Keratinocyte (primary cell): ENCODE data around the gene SOCS4. TPM values are rescaled to one million over a fixed set of nuclear protein-coding genes. Genes with fewer than 3 reads are reported as not detected.

ENCODE experiments used
- DNase-seq: peaks from one replicate; pipeline ENCODE4 v3.0.0-alpha.2; 2011; ENCODE audit warnings: low read depth, missing footprints, low spot score
- FAIRE-seq: peaks from 2 replicates; lab custom pipeline; 2011; peaks lifted over from hg19 to GRCh38; lab: Jason Lieb, UNC
- H2AFZ ChIP-seq: 2 replicates; pipeline ENCODE4 v1.6.0; 2012; ENCODE audit warnings: low read length, control low read depth, inconsistent platforms; ENCODE audit not compliant: control insufficient read depth
- H3K27ac ChIP-seq: 2 replicates; pipeline ENCODE4 v1.5.1; 2011; ENCODE audit warnings: low read length; ENCODE audit not compliant: control insufficient read depth, insufficient read depth
- H3K27me3 ChIP-seq: 3 replicates; pipeline ENCODE4 v1.6.0; 2011; ENCODE audit warnings: low read length; ENCODE audit not compliant: control insufficient read depth, insufficient read depth; ENCODE audit errors: extremely low read depth
- H3K36me3 ChIP-seq, 2 experiments: 2 replicates in 1 of 2; 3 replicates in 1 of 2; pipeline ENCODE4 v1.5.1; 2011; ENCODE audit warnings: low read length in 2 of 2, mild to moderate bottlenecking in 1 of 2; ENCODE audit not compliant: control insufficient read depth in 2 of 2, insufficient read depth in 2 of 2; ENCODE audit errors: extremely low read depth in 1 of 2
- H3K4me1 ChIP-seq: 3 replicates; pipeline ENCODE4 v1.5.1; 2011; ENCODE audit warnings: low read length; ENCODE audit not compliant: control insufficient read depth, insufficient read depth; ENCODE audit errors: extremely low read depth
- H3K4me2 ChIP-seq: 3 replicates; pipeline ENCODE4 v1.6.0; 2011; ENCODE audit warnings: low read depth, low read length; ENCODE audit not compliant: control insufficient read depth, insufficient read depth; ENCODE audit errors: extremely low read depth
- H3K4me3 ChIP-seq, 3 experiments: fragments of 200-600 bp in 1 of 3; sonication (generic) in 1 of 3; 2 replicates in 2 of 3; 3 replicates in 1 of 3; pipeline ENCODE4 v1.5.1; 2011 to 2016; ENCODE audit warnings: low read length in 3 of 3, mild to moderate bottlenecking in 3 of 3, control low read depth in 2 of 3, inconsistent platforms in 1 of 3, low read depth in 1 of 3, mixed read lengths in 1 of 3, mixed run types in 1 of 3, moderate library complexity in 1 of 3; ENCODE audit not compliant: control insufficient read depth in 2 of 3, insufficient read depth in 2 of 3; ENCODE audit errors: extremely low read depth in 1 of 3
- H3K79me2 ChIP-seq: 2 replicates; pipeline ENCODE4 v1.6.0; 2012; ENCODE audit warnings: low read length; ENCODE audit not compliant: control insufficient read depth, insufficient read depth
- H3K9ac ChIP-seq: 3 replicates; pipeline ENCODE4 v1.6.0; 2011; ENCODE audit warnings: low read length; ENCODE audit not compliant: control insufficient read depth, insufficient read depth; ENCODE audit errors: extremely low read depth
- H3K9me1 ChIP-seq: 3 replicates; pipeline ENCODE4 v1.6.0; 2011; ENCODE audit warnings: low read length; ENCODE audit not compliant: control insufficient read depth, insufficient read depth; ENCODE audit errors: extremely low read depth
- H3K9me3 ChIP-seq: 2 replicates; pipeline ENCODE4 v1.5.1; 2012; ENCODE audit warnings: low read depth, low read length; ENCODE audit not compliant: control insufficient read depth
- H4K20me1 ChIP-seq: 3 replicates; pipeline ENCODE4 v1.6.0; 2011; ENCODE audit warnings: low read length; ENCODE audit not compliant: control insufficient read depth, insufficient read depth; ENCODE audit errors: extremely low read depth
- CTCF ChIP-seq, 3 experiments: IDR thresholded peaks in 1 of 3; conservative IDR thresholded peaks in 1 of 3; optimal IDR thresholded peaks in 1 of 3; 2 replicates in 2 of 3; 3 replicates in 1 of 3; pipeline versions ENCODE3 to v1.5.1; 2011; ENCODE audit warnings: low read length in 3 of 3, mild to moderate bottlenecking in 3 of 3, moderate library complexity in 2 of 3, control low read depth in 1 of 3, inconsistent platforms in 1 of 3; ENCODE audit not compliant: insufficient read depth in 2 of 3; ENCODE audit errors: extremely low read depth in 1 of 3
- EZH2 ChIP-seq: IDR thresholded peaks from one replicate; pipeline ENCODE4 v1.6.1; 2012; ENCODE audit warnings: inconsistent platforms, mild to moderate bottlenecking, low read length, moderate library complexity
- dilution Hi-C: fragments of 300-500 bp; cut with MboI; formaldehyde crosslinking; loops from one replicate; pipeline ENCODE4 v1.7.0; 2020; ENCODE audit warnings: low sequenced_read_pairs; ENCODE audit not compliant: extremely low pct_ligation_motif_present
- polyA plus RNA-seq, 5 experiments: library from polyadenylated mRNA; depleted of rRNA in 3 of 5; stranded (reverse) in 3 of 5; stranded (forward) in 1 of 5; unstranded in 1 of 5; fragments of >200 nt; gene quantifications; 1 replicate in 1 of 5; 2 replicates in 3 of 5; 3 replicates in 1 of 5; pipeline versions ENCODE4 v1.2.1 to v1.2.3, GENCODE V29; 2011 to 2012; ENCODE audit warnings: missing spikeins in 2 of 5, low read depth in 1 of 5, low replicate concordance in 1 of 5

Gene SOCS4
- polyA plus RNA-seq, 1 donor (not counting 4 experiments of a cell fraction or from before 2014, with no cell fraction given): 14.1 TPM

GRCh38 chr14:55086938-55087337 is 59.9 kb downstream of the SOCS4 start:
- Histone ChIP-seq H2AFZ (no peak overlapping the region), H3K9ac (no peak overlapping the region), H3K9me1 (no peaks in the 10 kb centered on the region), H3K4me3 (no peak overlapping the region), H3K79me2 (no peaks in the 10 kb centered on the region), H3K27me3 (no peaks in the 10 kb centered on the region), H3K9me3 (no peaks in the 10 kb centered on the region), H3K4me1 (peaks cover 14% of the 10 kb centered on the region), H3K36me3 (no peaks in the 10 kb centered on the region), H3K4me2 (no peak overlapping the region), H4K20me1 (no peaks in the 10 kb centered on the region), H3K27ac (no peak overlapping the region)
- dilution Hi-C loops: no loop called here
- TF ChIP-seq EZH2 (no peak), CTCF (optimal IDR thresholded peaks at IDR 0.05 in 1 of 3, IDR thresholded peaks at IDR 0.05 in 1 of 3, conservative IDR thresholded peaks at IDR 0.05 in 1 of 3; ENCODE audit: extremely low read depth in 1 of 3, insufficient read depth in 2 of 3, low read length in 3 of 3) (no peak)
- DNase-seq (no peak), FAIRE-seq (no peak)

GRCh38 chr14:55088356-55088755 is 61.3 kb downstream of the SOCS4 start:
- Histone ChIP-seq H4K20me1 (no peaks in the 10 kb centered on the region), H2AFZ (no peak overlapping the region), H3K4me2 (no peak overlapping the region), H3K27me3 (no peaks in the 10 kb centered on the region), H3K4me1 (peaks cover 14% of the 10 kb centered on the region), H3K9me3 (no peaks in the 10 kb centered on the region), H3K36me3 (no peaks in the 10 kb centered on the region), H3K9ac (no peak overlapping the region), H3K27ac (no peak overlapping the region), H3K9me1 (no peaks in the 10 kb centered on the region), H3K79me2 (no peaks in the 10 kb centered on the region), H3K4me3 (no peak overlapping the region)
- no peak for DNase-seq
- FAIRE-seq: no peak
- dilution Hi-C loops: no loop called here
- no peak for TF ChIP-seq EZH2
- TF ChIP-seq CTCF (optimal IDR thresholded peaks at IDR 0.05 in 1 of 3, IDR thresholded peaks at IDR 0.05 in 1 of 3, conservative IDR thresholded peaks at IDR 0.05 in 1 of 3; ENCODE audit: extremely low read depth in 1 of 3, insufficient read depth in 2 of 3, low read length in 3 of 3): no peak
